H1 (cell line): ENCODE data around the gene SPDEF. TPM values are rescaled to one million over a fixed set of nuclear protein-coding genes. Genes with fewer than 3 reads are reported as not detected.

Experiments used
- CTCF ChIA-PET: fragments of 300-600 bp; sonication (Branson Sonifier 250); formaldehyde crosslinking; loops from one replicate; lab custom pipeline; 2021; ENCODE audit not compliant: partially characterized antibody; lab: Charles Lee
- POLR2A ChIA-PET: fragments of 300-600 bp; sonication (Branson Sonifier 250); formaldehyde crosslinking; loops from one replicate; lab custom pipeline; 2021; ENCODE audit warnings: inconsistent platforms; ENCODE audit not compliant: partially characterized antibody; lab: Charles Lee
- DNase-seq, 2 experiments: peaks; one replicate each; pipeline versions ENCODE4 v3.0.0 to v3.0.0-alpha.2; 2010 to 2022; ENCODE audit warnings: low spot score in 2 of 2, low read depth in 1 of 2, mixed read lengths in 1 of 2
- FAIRE-seq: peaks from 2 replicates; lab custom pipeline; 2011; peaks lifted over from hg19 to GRCh38; lab: Jason Lieb, UNC
- H2AFZ ChIP-seq: 2 replicates; pipeline ENCODE4 v1.8.1; 2012; ENCODE audit warnings: low read length, inconsistent platforms
- H2AK5ac ChIP-seq: 2 replicates; pipeline ENCODE4 v1.6.1; 2013; ENCODE audit warnings: low read depth, low read length
- H2BK120ac ChIP-seq: replicated peaks from 2 replicates; pipeline ENCODE3; 2013; ENCODE audit warnings: low read depth, low read length, inconsistent platforms
- H2BK12ac ChIP-seq: 2 replicates; pipeline ENCODE4 v1.6.1; 2013; ENCODE audit warnings: low read depth, low read length
- H2BK15ac ChIP-seq: 2 replicates; pipeline ENCODE4 v1.6.1; 2013; ENCODE audit warnings: low read length
- H2BK20ac ChIP-seq: 2 replicates; pipeline ENCODE4 v1.6.1; 2013; ENCODE audit warnings: low read length
- H2BK5ac ChIP-seq: 2 replicates; pipeline ENCODE4 v1.6.1; 2013; ENCODE audit warnings: low read depth, low read length
- H3K14ac ChIP-seq: 2 replicates; pipeline ENCODE4 v1.6.1; 2013; ENCODE audit warnings: inconsistent platforms; ENCODE audit not compliant: insufficient read length
- H3K18ac ChIP-seq: 2 replicates; pipeline ENCODE4 v1.6.1; 2013; ENCODE audit warnings: low read length; ENCODE audit errors: extremely low read depth
- H3K23ac ChIP-seq: 2 replicates; pipeline ENCODE4 v1.6.1; 2013; ENCODE audit warnings: inconsistent platforms; ENCODE audit not compliant: insufficient read length
- H3K23me2 ChIP-seq: 2 replicates; pipeline ENCODE4 v1.6.1; 2013; ENCODE audit warnings: low read depth, low read length
- H3K27ac ChIP-seq: 2 replicates; pipeline ENCODE4 v1.6.1; 2011; ENCODE audit warnings: low read depth, low read length, inconsistent platforms
- H3K27me3 ChIP-seq, 4 experiments: replicated peaks in 1 of 4; 1 replicate in 1 of 4; 2 replicates in 3 of 4; pipeline versions ENCODE4 v1.6.1 to v1.8.1; 2011 to 2013; ENCODE audit warnings: low read length in 3 of 4, mild to moderate bottlenecking in 3 of 4, inconsistent platforms in 2 of 4, mixed read lengths in 2 of 4, moderate library complexity in 1 of 4; ENCODE audit not compliant: control insufficient read depth in 3 of 4, insufficient read depth in 3 of 4; ENCODE audit errors: extremely low read depth in 1 of 4
- H3K36me3 ChIP-seq, 4 experiments: 2 replicates each; pipeline versions ENCODE4 v1.6.1 to v1.8.1; 2011 to 2013; ENCODE audit warnings: mild to moderate bottlenecking in 4 of 4, low read length in 3 of 4, moderate library complexity in 2 of 4, control low read depth in 1 of 4, inconsistent platforms in 1 of 4; ENCODE audit not compliant: insufficient read depth in 4 of 4, control insufficient read depth in 2 of 4
- H3K4ac ChIP-seq: replicated peaks from 2 replicates; pipeline ENCODE3; 2013; ENCODE audit warnings: low read length, low read depth, mixed read lengths, inconsistent platforms; ENCODE audit not compliant: insufficient read length
- H3K4me1 ChIP-seq, 4 experiments: replicated peaks in 1 of 4; 1 replicate in 1 of 4; 2 replicates in 3 of 4; pipeline versions ENCODE4 v1.6.1 to v1.8.1; 2011 to 2013; ENCODE audit warnings: low read length in 3 of 4, inconsistent platforms in 2 of 4, mixed read lengths in 1 of 4; ENCODE audit not compliant: insufficient read depth in 4 of 4, control insufficient read depth in 3 of 4
- H3K4me2 ChIP-seq, 2 experiments: 2 replicates each; pipeline versions ENCODE4 v1.6.1 to v1.8.1; 2011 to 2013; ENCODE audit warnings: low read depth in 2 of 2, low read length in 2 of 2, control low read depth in 1 of 2, inconsistent platforms in 1 of 2, mild to moderate bottlenecking in 1 of 2; ENCODE audit not compliant: insufficient read depth in 1 of 2
- H3K4me3 ChIP-seq, 4 experiments: fragments of 200-600, 300-600 bp in 1 of 4; sonication (generic), shearing (Covaris generic), sonication (Bioruptor Twin) in 1 of 4; 2 replicates each; pipeline versions ENCODE4 v1.5.1 to v1.8.1; 2011 to 2016; ENCODE audit warnings: low read length in 4 of 4, low read depth in 3 of 4, control low read depth in 2 of 4, inconsistent platforms in 2 of 4, mild to moderate bottlenecking in 2 of 4, mixed read lengths in 1 of 4, moderate library complexity in 1 of 4; ENCODE audit not compliant: insufficient read depth in 2 of 4; ENCODE audit errors: extremely low read depth in 1 of 4
- H3K56ac ChIP-seq: replicated peaks from 2 replicates; pipeline ENCODE3; 2013; ENCODE audit warnings: low read depth, mild to moderate bottlenecking, mixed read lengths, low read length, inconsistent platforms; ENCODE audit not compliant: insufficient read length
- H3K79me1 ChIP-seq: 2 replicates; pipeline ENCODE4 v1.6.1; 2013; ENCODE audit warnings: low read depth, low read length, control low read depth
- H3K79me2 ChIP-seq, 2 experiments: 2 replicates each; pipeline versions ENCODE4 v1.6.1 to v1.8.1; 2012 to 2013; ENCODE audit warnings: low read length in 2 of 2, mild to moderate bottlenecking in 2 of 2, inconsistent platforms in 1 of 2; ENCODE audit not compliant: insufficient read depth in 2 of 2, control insufficient read depth in 1 of 2
- H3K9ac ChIP-seq, 4 experiments: replicated peaks in 1 of 4; 1 replicate in 1 of 4; 2 replicates in 3 of 4; pipeline versions ENCODE4 v1.6.1 to v1.8.1; 2011 to 2013; ENCODE audit warnings: low read depth in 3 of 4, low read length in 3 of 4, control low read depth in 2 of 4, mild to moderate bottlenecking in 2 of 4, moderate library complexity in 2 of 4, inconsistent platforms in 1 of 4; ENCODE audit errors: extremely low read depth in 1 of 4
- H3K9me3 ChIP-seq, 2 experiments: 2 replicates each; pipeline versions ENCODE4 v1.6.1 to v1.8.1; 2012 to 2013; ENCODE audit warnings: mild to moderate bottlenecking in 2 of 2, moderate library complexity in 2 of 2, control low read depth in 1 of 2, inconsistent platforms in 1 of 2, low read depth in 1 of 2, low read length in 1 of 2, mixed read lengths in 1 of 2; ENCODE audit not compliant: insufficient read depth in 2 of 2
- H4K20me1 ChIP-seq, 2 experiments: replicated peaks in 1 of 2; 2 replicates each; pipeline versions ENCODE3 to v1.8.1; 2011 to 2013; ENCODE audit warnings: inconsistent platforms in 2 of 2, low read length in 2 of 2, mild to moderate bottlenecking in 1 of 2; ENCODE audit not compliant: insufficient read depth in 2 of 2, control insufficient read depth in 1 of 2
- H4K5ac ChIP-seq: 2 replicates; pipeline ENCODE4 v1.6.1; 2013; ENCODE audit warnings: low read length, low read depth, mixed read lengths, inconsistent platforms; ENCODE audit not compliant: insufficient read length
- H4K8ac ChIP-seq: 2 replicates; pipeline ENCODE4 v1.8.0; 2013; ENCODE audit warnings: mild to moderate bottlenecking, moderate library complexity, low read length, inconsistent platforms; ENCODE audit not compliant: insufficient read depth; ENCODE audit errors: extremely low read depth
- H4K91ac ChIP-seq: replicated peaks from 2 replicates; pipeline ENCODE3; 2013; ENCODE audit warnings: low read length, mixed read lengths, inconsistent platforms; ENCODE audit not compliant: insufficient read length
- ATF2 ChIP-seq: IDR thresholded peaks from 2 replicates; pipeline ENCODE4 v1.6.1; 2012; ENCODE audit warnings: low read length, inconsistent platforms
- ATF3 ChIP-seq: IDR thresholded peaks from 2 replicates; pipeline ENCODE4 v1.6.1; 2011; ENCODE audit warnings: low read depth, mild to moderate bottlenecking, low read length; ENCODE audit not compliant: insufficient read depth
- BRCA1 ChIP-seq: IDR thresholded peaks from 2 replicates; pipeline ENCODE4 v1.6.1; 2012; ENCODE audit warnings: low read depth, low read length, improper control_type of control experiment
- CHD2 ChIP-seq: IDR thresholded peaks from 2 replicates; pipeline ENCODE4 v1.6.1; 2012; ENCODE audit warnings: low read length, improper control_type of control experiment
- GABPA ChIP-seq: IDR thresholded peaks from 2 replicates; pipeline ENCODE4 v1.6.1; 2011; ENCODE audit warnings: mild to moderate bottlenecking, low read length, moderate library complexity, borderline replicate concordance; ENCODE audit not compliant: insufficient read depth
- JUN ChIP-seq: IDR thresholded peaks from 2 replicates; pipeline ENCODE4 v1.6.1; 2011; ENCODE audit warnings: low read depth, mild to moderate bottlenecking, improper control_type of control experiment, low read length
- PHF8 ChIP-seq: fragments of 200-600 bp; sonication (generic); conservative IDR thresholded peaks from 2 replicates; pipeline ENCODE4 v1.7.1; 2012; ENCODE audit warnings: low read depth, mild to moderate bottlenecking, inconsistent platforms, low read length, moderate library complexity
- POLR2A ChIP-seq, 2 experiments: IDR thresholded peaks; 1 replicate in 1 of 2; 2 replicates in 1 of 2; pipeline ENCODE4 v1.6.1; 2011; ENCODE audit warnings: low read depth in 2 of 2, low read length in 2 of 2, mild to moderate bottlenecking in 2 of 2; ENCODE audit errors: control extremely low read depth in 1 of 2
- RXRA ChIP-seq: IDR thresholded peaks from 2 replicates; pipeline ENCODE4 v1.6.1; 2011; ENCODE audit warnings: low read depth, mild to moderate bottlenecking, low read length, moderate library complexity; ENCODE audit not compliant: insufficient read depth
- YY1 ChIP-seq: IDR thresholded peaks from 2 replicates; pipeline ENCODE4 v1.6.1; 2011; ENCODE audit warnings: low read depth, mild to moderate bottlenecking, low read length
- WGBS, 2 experiments: shearing (Covaris generic) in 1 of 2; methylation state at CpG; one replicate each; pipeline versions ENCODE4 v1.1.6 to v1.1.7; 2013 to 2015; ENCODE audit warnings: low lambda C conversion rate in 2 of 2, mixed read lengths in 2 of 2, inconsistent platforms in 1 of 2, low coverage in 1 of 2, missing lambda C conversion rate in 1 of 2; ENCODE audit not compliant: insufficient replicate concordance in 2 of 2, insufficient coverage in 1 of 2, insufficient read length in 1 of 2; ENCODE audit errors: extremely low coverage in 1 of 2, missing lambda C conversion rate in 1 of 2; 5-methylcytosine and 5-hydroxymethylcytosine counted together
- polyA plus RNA-seq, 7 experiments: library from polyadenylated mRNA; depleted of rRNA in 3 of 7; stranded (reverse) in 5 of 7; unstranded in 2 of 7; fragments of >200 nt in 5 of 7; fragments of 200-250 nt in 2 of 7; gene quantifications; 1 replicate in 5 of 7; 2 replicates in 1 of 7; 4 replicates in 1 of 7; pipeline versions ENCODE4 v1.2.1 to v1.2.3, GENCODE V29; 2011 to 2013; ENCODE audit warnings: missing spikeins in 2 of 7, mixed read lengths in 2 of 7
- total RNA-seq: library from RNA; stranded (reverse); fragmentation: NEBNext Ultra II Directional; extraction: Animal tissue kit (Norgen Biotek cat#: 25700); gene quantifications from 2 replicates; pipeline ENCODE4 v1.2.1, GENCODE V29; 2021
- TF ChIP-seq, protein P1 (sequence below): IDR thresholded peaks from 2 replicates; pipeline ENCODE4 v1.6.1; 2012; ENCODE audit warnings: inconsistent platforms

Gene SPDEF
- total and polyA plus RNA-seq, 2 of the 8 experiments (the other 6 are each of a cell fraction or from before 2014, with no cell fraction given), result 0.15 to 0.30 TPM

DNA sequence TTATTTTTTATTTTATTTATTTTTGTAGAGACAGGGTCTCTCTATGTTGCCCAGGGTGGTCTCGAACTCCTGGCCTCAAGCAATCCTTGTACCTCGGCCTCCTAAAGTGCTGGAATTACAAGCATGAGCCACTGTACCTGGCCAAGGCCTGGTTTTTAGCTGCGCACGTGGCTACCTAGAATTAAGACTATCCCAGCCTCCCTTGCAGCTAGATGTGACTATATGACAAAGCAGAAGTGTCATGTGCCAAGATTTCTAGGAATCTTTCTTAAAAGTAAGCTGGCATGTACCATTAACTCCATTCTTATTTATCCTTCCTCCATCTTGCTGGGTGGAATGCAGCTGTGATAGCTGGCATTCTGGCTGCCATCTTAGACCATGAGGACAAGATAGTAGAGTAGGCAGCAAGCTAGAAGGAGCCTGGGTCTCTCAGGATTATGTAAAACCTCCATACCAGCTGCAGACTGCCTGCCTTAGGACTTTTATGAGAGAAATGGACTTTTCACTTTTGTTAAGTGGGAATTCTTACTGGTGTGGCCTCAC lies 2.1 kb upstream of the SPDEF start:
- no peak overlapping the region for H3K18ac ChIP-seq
- no peak overlapping the region for H2BK20ac ChIP-seq
- H3K27ac ChIP-seq, result no peak overlapping the region
- no peak overlapping the region for H3K23ac ChIP-seq
- no peaks in the 10 kb centered on the region for H3K79me2 ChIP-seq
- no peak overlapping the region for H3K4me3 ChIP-seq
- no peak overlapping the region for H2BK120ac ChIP-seq
- H4K91ac ChIP-seq, result no peak overlapping the region
- no peak overlapping the region for H3K14ac ChIP-seq
- peaks cover 0 to 9% (median 5%) of the 10 kb centered on the region in 4 experiments; a peak in 4 of 7 replicates for H3K4me1 ChIP-seq
- no peak overlapping the region for H2BK15ac ChIP-seq
- POLR2A ChIA-PET, result no interaction called here
- DNase-seq, result no peak
- no peak overlapping the region for H3K9ac ChIP-seq
- no peak for FAIRE-seq
- no peak overlapping the region for H2BK5ac ChIP-seq
- no peak overlapping the region for H2AFZ ChIP-seq
- no peak overlapping the region for H4K5ac ChIP-seq
- WGBS, 2 experiments, result 92% methylated on average over 4 of the region's 4 CpGs; no CpG with 5 or more reads in 1 of the 2 experiments
- H3K4ac ChIP-seq, result no peak overlapping the region
- no peaks in the 10 kb centered on the region for H3K27me3 ChIP-seq
- H3K56ac ChIP-seq, result no peak overlapping the region
- no peaks in the 10 kb centered on the region for H3K23me2 ChIP-seq
- H2AK5ac ChIP-seq, result no peak overlapping the region
- H4K8ac ChIP-seq, result no peak overlapping the region
- H4K20me1 ChIP-seq, result peaks cover 0 to 1% of the 10 kb centered on the region in 2 experiments
- no peak overlapping the region for H3K4me2 ChIP-seq
- H3K79me1 ChIP-seq, result no peaks in the 10 kb centered on the region
- H3K36me3 ChIP-seq, result no peaks in the 10 kb centered on the region
- H2BK12ac ChIP-seq, result no peak overlapping the region
- H3K9me3 ChIP-seq, result no peaks in the 10 kb centered on the region
- CTCF ChIA-PET, result interaction anchor here (0.6 to 6.4 kb wide), 7 partner anchors 14 to 281 kb away, joined by 3 to 35 read pairs (median 4); no protein-coding TSS in a partner anchor
- TF ChIP-seq ATF2, result no peak
- no peak for TF ChIP-seq YY1
- TF ChIP-seq ATF3, result no peak
- TF ChIP-seq CHD2, result no peak
- no peak for TF ChIP-seq GABPA
- TF ChIP-seq RXRA, result no peak
- TF ChIP-seq BRCA1, result no peak
- no peak for TF ChIP-seq PHF8
- TF ChIP-seq POLR2A (IDR thresholded peaks at IDR 0.05; ENCODE audit: control extremely low read depth in 1 of 2, low read depth in 2 of 2, low read length in 2 of 2), result no peak
- TF ChIP-seq, protein P1, sequence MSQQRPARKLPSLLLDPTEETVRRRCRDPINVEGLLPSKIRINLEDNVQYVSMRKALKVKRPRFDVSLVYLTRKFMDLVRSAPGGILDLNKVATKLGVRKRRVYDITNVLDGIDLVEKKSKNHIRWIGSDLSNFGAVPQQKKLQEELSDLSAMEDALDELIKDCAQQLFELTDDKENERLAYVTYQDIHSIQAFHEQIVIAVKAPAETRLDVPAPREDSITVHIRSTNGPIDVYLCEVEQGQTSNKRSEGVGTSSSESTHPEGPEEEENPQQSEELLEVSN, result no peak
- no peak for TF ChIP-seq JUN
